H9 (cell line): ENCODE measurements around the gene DBI. TPM values are rescaled to one million over a fixed set of nuclear protein-coding genes. Genes with fewer than 3 reads are reported as not detected.

ENCODE experiments used
- DNase-seq: peaks from one replicate; pipeline ENCODE4 v3.0.0-alpha.2; 2017
- H2AFZ ChIP-seq: one replicate; pipeline ENCODE4 v1.6.1; 2013; ENCODE audit warnings: mild to moderate bottlenecking, low read length, control low read depth, moderate library complexity
- H2AK5ac ChIP-seq: 2 replicates; pipeline ENCODE4 v1.6.1; 2013; ENCODE audit warnings: low read length, control low read depth, mixed read lengths; ENCODE audit not compliant: insufficient read length
- H2BK120ac ChIP-seq: one replicate; pipeline ENCODE4 v1.6.1; 2013; ENCODE audit warnings: low read depth, mild to moderate bottlenecking, low read length, control low read depth, inconsistent platforms; ENCODE audit not compliant: poor library complexity, severe bottlenecking
- H2BK12ac ChIP-seq: 2 replicates; pipeline ENCODE4 v1.6.1; 2013; ENCODE audit warnings: low read length, control low read depth, mixed read lengths, low read depth; ENCODE audit not compliant: insufficient read length
- H2BK15ac ChIP-seq: 2 replicates; pipeline ENCODE4 v1.6.1; 2013; ENCODE audit warnings: low read depth, low read length, control low read depth
- H2BK20ac ChIP-seq: one replicate; pipeline ENCODE4 v1.6.1; 2013; ENCODE audit warnings: low read depth, mild to moderate bottlenecking, low read length, control low read depth, inconsistent platforms; ENCODE audit not compliant: poor library complexity, severe bottlenecking
- H2BK5ac ChIP-seq: 2 replicates; pipeline ENCODE4 v1.6.1; 2013; ENCODE audit warnings: low read length, control low read depth, mixed read lengths; ENCODE audit not compliant: insufficient read length
- H3K14ac ChIP-seq: 2 replicates; pipeline ENCODE4 v1.6.1; 2013; ENCODE audit warnings: low read length, control low read depth; ENCODE audit not compliant: insufficient read depth
- H3K18ac ChIP-seq: 2 replicates; pipeline ENCODE4 v1.6.1; 2013; ENCODE audit warnings: low read depth, mild to moderate bottlenecking, mixed read lengths, low read length, control low read depth; ENCODE audit not compliant: insufficient read length
- H3K23ac ChIP-seq: 2 replicates; pipeline ENCODE4 v1.6.1; 2013; ENCODE audit warnings: low read length, control low read depth, mixed read lengths, low read depth; ENCODE audit not compliant: insufficient read length
- H3K23me2 ChIP-seq: 2 replicates; pipeline ENCODE4 v1.6.1; 2013; ENCODE audit warnings: low read depth, mild to moderate bottlenecking, mixed read lengths, low read length, control low read depth; ENCODE audit not compliant: insufficient read length, poor library complexity, severe bottlenecking
- H3K27ac ChIP-seq: 2 replicates; pipeline ENCODE4 v1.5.1; 2013; ENCODE audit warnings: low read length, control low read depth, mixed read lengths, low read depth; ENCODE audit not compliant: insufficient read length
- H3K27me3 ChIP-seq: 2 replicates; pipeline ENCODE4 v1.6.1; 2013; ENCODE audit warnings: low read length, control low read depth, inconsistent platforms; ENCODE audit not compliant: insufficient read depth
- H3K4ac ChIP-seq: 2 replicates; pipeline ENCODE4 v1.6.1; 2013; ENCODE audit warnings: low read depth, mild to moderate bottlenecking, control low read depth, inconsistent platforms, low read length, moderate library complexity
- H3K4me1 ChIP-seq: 2 replicates; pipeline ENCODE4 v1.6.1; 2013; ENCODE audit warnings: low read length, control low read depth, inconsistent platforms; ENCODE audit not compliant: insufficient read depth
- H3K4me2 ChIP-seq: 2 replicates; pipeline ENCODE4 v1.6.1; 2013; ENCODE audit warnings: low read length, control low read depth, mixed read lengths; ENCODE audit not compliant: insufficient read length, insufficient read depth
- H3K56ac ChIP-seq: 2 replicates; pipeline ENCODE4 v1.6.1; 2013; ENCODE audit warnings: low read depth, mild to moderate bottlenecking, mixed read lengths, low read length, control low read depth; ENCODE audit not compliant: insufficient read length
- H3K79me1 ChIP-seq: 2 replicates; pipeline ENCODE4 v1.6.1; 2013; ENCODE audit warnings: low read depth, mild to moderate bottlenecking, moderate library complexity, low read length, control low read depth, inconsistent platforms; ENCODE audit not compliant: insufficient read depth, poor library complexity, severe bottlenecking
- H3K79me2 ChIP-seq: 2 replicates; pipeline ENCODE4 v1.6.1; 2013; ENCODE audit warnings: low read length, control low read depth, inconsistent platforms; ENCODE audit not compliant: insufficient read depth
- H3K9ac ChIP-seq: 2 replicates; pipeline ENCODE4 v1.6.1; 2013; ENCODE audit warnings: low read length, control low read depth, mixed read lengths; ENCODE audit not compliant: insufficient read length; ENCODE audit errors: extremely low read depth
- H3K9me3 ChIP-seq: one replicate; pipeline ENCODE4 v1.6.1; 2013; ENCODE audit warnings: low read depth, low read length, inconsistent platforms; ENCODE audit not compliant: control insufficient read depth
- H3T11ph ChIP-seq: one replicate; pipeline ENCODE4 v1.6.1; 2013; ENCODE audit warnings: mild to moderate bottlenecking, low read length, control low read depth, inconsistent platforms
- H4K20me1 ChIP-seq: one replicate; pipeline ENCODE4 v1.6.1; 2013; ENCODE audit not compliant: control insufficient read depth, insufficient read length, insufficient read depth
- H4K5ac ChIP-seq: 2 replicates; pipeline ENCODE4 v1.6.1; 2013; ENCODE audit warnings: low read depth, mild to moderate bottlenecking, mixed read lengths, low read length, control low read depth; ENCODE audit not compliant: insufficient read length
- H4K8ac ChIP-seq: replicated peaks from 2 replicates; pipeline ENCODE4 v1.6.1; 2013; ENCODE audit warnings: low read length, control low read depth, mixed read lengths, low read depth; ENCODE audit not compliant: insufficient read length
- H4K91ac ChIP-seq: 2 replicates; pipeline ENCODE4 v1.6.1; 2013; ENCODE audit warnings: low read depth, mild to moderate bottlenecking, moderate library complexity, mixed read lengths, low read length, control low read depth; ENCODE audit not compliant: insufficient read length
- H3K27ac Mint-ChIP-seq, 3 experiments: 2 replicates in 2 of 3; 3 replicates in 1 of 3; pipeline ENCODE4 v1.8.0; 2020 to 2021; ENCODE audit warnings: mixed read lengths in 3 of 3, mild to moderate bottlenecking in 1 of 3, moderate library complexity in 1 of 3
- H3K27me3 Mint-ChIP-seq: 2 replicates; pipeline ENCODE4 v1.8.0; 2021; ENCODE audit warnings: low read depth, mild to moderate bottlenecking, moderate library complexity, mixed read lengths
- H3K36me3 Mint-ChIP-seq, 3 experiments: 2 replicates in 2 of 3; 3 replicates in 1 of 3; pipeline ENCODE4 v1.8.0; 2020 to 2021; ENCODE audit warnings: low read depth in 3 of 3, mixed read lengths in 3 of 3; ENCODE audit not compliant: insufficient read depth in 1 of 3
- H3K4me1 Mint-ChIP-seq, 2 experiments: 2 replicates each; pipeline ENCODE4 v1.8.0; 2020; ENCODE audit warnings: mixed read lengths in 2 of 2
- H3K4me3 Mint-ChIP-seq, 2 experiments: 2 replicates in 1 of 2; 3 replicates in 1 of 2; pipeline ENCODE4 v1.8.0; 2020 to 2021; ENCODE audit warnings: mild to moderate bottlenecking in 2 of 2, mixed read lengths in 2 of 2, moderate library complexity in 1 of 2
- H3K9me3 Mint-ChIP-seq, 2 experiments: 2 replicates in 1 of 2; 3 replicates in 1 of 2; pipeline ENCODE4 v1.8.0; 2020; ENCODE audit warnings: mild to moderate bottlenecking in 2 of 2, mixed read lengths in 2 of 2, moderate library complexity in 1 of 2
- WGBS: extraction: QIAGEN DNeasy Blood & Tissue Kit; methylation state at CpG from one replicate; pipeline ENCODE4 v1.1.7; 2013; ENCODE audit warnings: missing lambda C conversion rate, low lambda C conversion rate, mixed read lengths; ENCODE audit not compliant: insufficient read length; ENCODE audit errors: extremely low coverage; 5-methylcytosine and 5-hydroxymethylcytosine counted together
- total RNA-seq: library from RNA; stranded (reverse); gene quantifications from 2 replicates; pipeline ENCODE4 v1.2.1, GENCODE V29; 2021
- TF ChIP-seq, protein P1 (sequence below): fragments of 200-600 bp; sonication (generic); conservative IDR thresholded peaks from 3 replicates; pipeline ENCODE4 v1.8.0; 2021; ENCODE audit warnings: antibody characterized with exemption, mild to moderate bottlenecking

The DBI gene
- total RNA-seq, 1 experiment from 2014 or later = 127 TPM

- H3K9me3 Mint-ChIP-seq = no peaks in the 10 kb centered on the region
- H4K8ac ChIP-seq = no peak overlapping the region
- H2BK15ac ChIP-seq = no peak overlapping the region
- no peak overlapping the region for H3K4me2 ChIP-seq
- no peaks in the 10 kb centered on the region for H3K79me1 ChIP-seq
- H2BK12ac ChIP-seq = no peak overlapping the region
- TF ChIP-seq, protein P1, sequence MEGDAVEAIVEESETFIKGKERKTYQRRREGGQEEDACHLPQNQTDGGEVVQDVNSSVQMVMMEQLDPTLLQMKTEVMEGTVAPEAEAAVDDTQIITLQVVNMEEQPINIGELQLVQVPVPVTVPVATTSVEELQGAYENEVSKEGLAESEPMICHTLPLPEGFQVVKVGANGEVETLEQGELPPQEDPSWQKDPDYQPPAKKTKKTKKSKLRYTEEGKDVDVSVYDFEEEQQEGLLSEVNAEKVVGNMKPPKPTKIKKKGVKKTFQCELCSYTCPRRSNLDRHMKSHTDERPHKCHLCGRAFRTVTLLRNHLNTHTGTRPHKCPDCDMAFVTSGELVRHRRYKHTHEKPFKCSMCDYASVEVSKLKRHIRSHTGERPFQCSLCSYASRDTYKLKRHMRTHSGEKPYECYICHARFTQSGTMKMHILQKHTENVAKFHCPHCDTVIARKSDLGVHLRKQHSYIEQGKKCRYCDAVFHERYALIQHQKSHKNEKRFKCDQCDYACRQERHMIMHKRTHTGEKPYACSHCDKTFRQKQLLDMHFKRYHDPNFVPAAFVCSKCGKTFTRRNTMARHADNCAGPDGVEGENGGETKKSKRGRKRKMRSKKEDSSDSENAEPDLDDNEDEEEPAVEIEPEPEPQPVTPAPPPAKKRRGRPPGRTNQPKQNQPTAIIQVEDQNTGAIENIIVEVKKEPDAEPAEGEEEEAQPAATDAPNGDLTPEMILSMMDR = no peak
- H3K4me3 Mint-ChIP-seq = no peak overlapping the region
- H3K4me1 ChIP-seq = no peaks in the 10 kb centered on the region
- no peak overlapping the region for H3K18ac ChIP-seq
- H3K4ac ChIP-seq = no peak overlapping the region
- no peaks in the 10 kb centered on the region for H3K9me3 ChIP-seq
- no peak overlapping the region for H3T11ph ChIP-seq
- H2AFZ ChIP-seq = no peak overlapping the region
- H2BK5ac ChIP-seq = no peak overlapping the region
- no peak overlapping the region for H4K5ac ChIP-seq
- H2BK120ac ChIP-seq = no peak overlapping the region
- WGBS = no CpG with 5 or more reads among the region's 2 CpGs
- H3K27me3 Mint-ChIP-seq = no peaks in the 10 kb centered on the region
- no peak overlapping the region for H3K56ac ChIP-seq
- no peak overlapping the region for H2BK20ac ChIP-seq
- no peaks in the 10 kb centered on the region for H4K20me1 ChIP-seq
- no peak overlapping the region for H4K91ac ChIP-seq
- no peak overlapping the region for H3K23ac ChIP-seq
- H3K79me2 ChIP-seq = no peaks in the 10 kb centered on the region
- H3K23me2 ChIP-seq = no peaks in the 10 kb centered on the region
- no peak overlapping the region for H3K9ac ChIP-seq
- no peaks in the 10 kb centered on the region for H3K36me3 Mint-ChIP-seq
- no peak for DNase-seq
- no peak overlapping the region for H2AK5ac ChIP-seq
- no peak overlapping the region for H3K14ac ChIP-seq
- H3K27ac Mint-ChIP-seq = no peak overlapping the region
- H3K27me3 ChIP-seq = no peaks in the 10 kb centered on the region
- no peaks in the 10 kb centered on the region for H3K4me1 Mint-ChIP-seq
- H3K27ac ChIP-seq = no peak overlapping the region
Observed at GRCh38 chr2:119337749-119338148, 29.0 kb upstream of the DBI start.
